GM18909 (cell line): ENCODE data around the gene RING1.

Experiments used
- ATAC-seq: cut with Tn5 transposase; IDR thresholded peaks from one replicate; pipeline ENCODE4 v1.9.1; 2021; ENCODE audit warnings: mild to moderate bottlenecking; ENCODE audit not compliant: unreplicated experiment, poor library complexity

Gene RING1

DNA sequence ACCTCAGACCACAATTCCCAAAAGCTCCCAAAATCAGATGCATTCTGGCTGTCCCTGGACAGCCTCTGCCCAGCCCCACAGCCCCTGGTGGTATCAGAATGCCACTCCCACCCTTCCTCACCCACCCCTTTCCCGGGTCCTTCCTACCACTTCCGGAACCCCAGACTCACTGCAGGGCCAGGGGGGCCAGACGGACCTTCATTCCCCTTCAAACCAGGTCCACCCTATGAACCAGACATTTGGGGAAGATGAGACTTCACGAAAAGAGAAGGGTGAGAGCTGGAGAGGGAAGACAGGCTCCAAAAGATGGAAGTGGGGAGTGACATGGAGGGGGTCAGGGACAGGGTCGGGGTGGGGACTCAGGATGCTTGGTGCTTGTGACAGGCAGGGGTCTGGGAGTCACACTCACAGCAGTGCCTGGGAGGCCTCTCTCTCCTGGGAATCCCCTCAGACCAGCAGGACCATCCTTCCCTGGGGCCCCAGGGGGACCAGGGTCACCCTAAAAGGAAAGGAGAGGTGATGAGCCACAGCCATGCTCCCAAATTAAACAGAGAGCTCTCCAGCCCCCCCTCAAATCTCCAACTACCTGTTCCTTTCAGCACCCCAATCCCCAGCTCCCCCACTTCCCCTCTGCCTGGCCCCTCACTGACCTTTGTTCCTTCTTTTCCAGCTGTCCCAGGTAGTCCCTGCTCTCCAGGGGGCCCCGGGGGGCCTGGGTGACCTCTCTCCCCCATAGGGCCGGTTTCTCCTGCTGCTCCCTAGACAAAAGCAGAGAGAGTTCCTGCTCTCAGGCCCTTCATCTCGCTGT is 36.2 kb upstream of the RING1 start:
- ATAC-seq, result no peak

- ATAC-seq, result no peak
Measured at GRCh38 chr6:33172688-33173534, 35.4 kb upstream of the RING1 start.

GRCh38 chr6:33173535-33174180 is 34.6 kb upstream of the RING1 start:
- no peak for ATAC-seq

DNA sequence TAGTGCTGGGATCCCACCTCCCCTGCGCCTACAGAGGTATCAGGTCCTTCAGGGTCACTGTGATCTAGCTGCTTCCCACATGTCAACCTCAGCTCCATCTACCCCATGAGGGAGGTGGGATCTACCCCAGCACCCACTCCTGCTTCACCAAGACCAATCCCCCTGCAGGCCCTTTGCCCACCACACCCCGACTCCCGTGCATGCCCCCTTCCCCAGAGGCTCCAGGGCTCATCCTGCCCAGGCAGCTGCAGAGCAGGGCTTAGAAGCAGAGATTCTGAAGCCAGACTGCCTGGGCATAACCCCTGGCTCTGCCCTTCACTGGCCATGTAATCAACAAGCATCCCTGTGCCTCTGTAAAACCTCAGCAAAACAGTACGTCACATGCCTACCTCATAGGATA is 33.5 kb upstream of the RING1 start:
- ATAC-seq, result no peak

- ATAC-seq, result no peak
Measured at GRCh38 chr6:33175436-33176069, 32.7 kb upstream of the RING1 start.

DNA sequence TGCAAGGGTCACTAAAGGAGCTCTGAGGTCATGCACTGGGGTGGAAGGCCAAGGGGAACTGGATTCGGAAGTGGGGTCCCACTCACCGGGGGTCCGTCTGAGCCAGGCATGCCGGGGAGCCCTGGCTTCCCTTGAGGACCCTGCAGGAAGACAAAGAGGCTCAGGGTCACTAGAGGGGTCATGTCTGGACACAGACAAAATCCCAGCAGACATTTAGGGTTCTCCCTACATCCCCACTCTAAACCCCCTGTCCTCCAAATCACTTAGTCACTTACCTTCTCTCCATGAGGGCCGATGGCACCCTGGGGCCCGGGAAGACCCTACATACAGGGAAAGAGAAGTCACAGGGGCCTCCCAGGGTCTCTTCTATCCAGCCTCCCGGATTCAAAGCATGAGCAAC is 31.4 kb upstream of the RING1 start:
- no peak for ATAC-seq

DNA sequence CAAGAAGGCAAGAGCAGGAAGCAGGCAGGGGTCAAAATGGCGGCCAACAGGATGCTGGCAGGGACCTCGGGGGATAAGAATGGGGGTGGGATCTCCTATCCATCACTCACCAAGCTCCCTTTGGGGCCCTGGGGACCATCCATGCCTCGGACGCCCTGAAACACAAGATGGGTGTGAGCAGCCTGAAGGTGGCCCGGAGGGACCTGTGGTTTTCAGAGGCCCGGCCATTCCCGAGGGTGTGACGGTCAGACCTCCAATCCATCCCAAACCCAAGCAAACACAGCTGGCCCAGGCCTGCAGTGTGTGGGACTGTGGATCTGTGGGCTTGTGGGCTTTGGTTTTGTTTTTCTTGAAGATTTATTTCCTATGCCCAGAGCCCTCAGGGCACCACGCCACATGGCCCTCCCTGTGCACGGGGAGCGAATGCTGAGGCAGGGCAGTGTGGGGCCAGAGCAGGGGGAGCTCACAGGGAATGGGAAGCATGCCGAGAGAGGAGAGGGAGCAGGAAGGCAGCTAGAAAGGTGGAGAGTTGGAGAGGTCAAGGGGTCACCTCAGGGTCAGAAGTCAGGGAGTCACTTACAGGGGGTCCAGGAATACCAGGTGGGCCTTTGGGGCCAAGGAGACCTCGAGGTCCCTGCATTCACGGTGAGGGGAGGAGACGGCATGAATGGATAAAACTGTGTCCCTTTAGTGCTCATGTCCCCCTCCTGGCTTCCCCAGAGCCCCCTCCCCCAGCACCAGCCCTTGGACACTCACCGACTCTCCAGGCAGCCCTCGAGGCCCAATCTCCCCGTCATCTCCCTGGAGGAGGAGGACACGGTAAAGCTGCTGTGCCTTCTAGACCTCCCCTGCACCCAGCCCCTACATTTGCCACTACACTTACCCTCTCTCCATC is 30.5 kb upstream of the RING1 start:
- no peak for ATAC-seq

- ATAC-seq, result no peak
Measured at GRCh38 chr6:33178755-33179475, 29.4 kb upstream of the RING1 start.

GRCh38 chr6:33181141-33181540 is 27.2 kb upstream of the RING1 start:
- no peak for ATAC-seq

DNA sequence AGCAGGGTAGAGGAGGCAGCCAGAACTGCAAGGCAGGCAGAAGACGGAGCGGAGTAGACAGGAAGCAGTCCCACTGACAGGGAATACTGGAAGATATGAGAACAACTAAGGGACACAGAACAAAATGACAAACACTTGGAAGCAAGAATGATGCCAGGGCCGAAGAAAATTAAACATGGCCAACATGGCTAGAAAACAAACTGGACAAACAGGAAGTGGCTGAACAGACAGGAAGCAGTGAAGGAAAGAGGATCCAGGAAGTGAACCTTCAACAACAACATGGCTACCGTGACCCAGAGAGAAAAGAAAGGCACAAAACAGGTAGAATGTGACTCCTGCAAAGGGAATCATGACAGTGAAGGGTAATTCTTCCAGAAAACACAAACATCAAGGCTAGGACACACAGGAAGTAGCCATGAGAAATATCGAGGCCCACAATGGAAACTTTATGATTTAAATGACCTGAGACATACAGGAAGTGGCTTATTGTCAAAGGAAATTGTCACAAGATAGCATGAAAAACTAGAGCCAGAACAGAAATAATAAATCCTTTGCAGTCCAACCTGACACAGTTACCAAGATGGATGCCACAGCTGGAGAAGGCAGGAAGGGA is 25.1 kb upstream of the RING1 start:
- no peak for ATAC-seq

DNA sequence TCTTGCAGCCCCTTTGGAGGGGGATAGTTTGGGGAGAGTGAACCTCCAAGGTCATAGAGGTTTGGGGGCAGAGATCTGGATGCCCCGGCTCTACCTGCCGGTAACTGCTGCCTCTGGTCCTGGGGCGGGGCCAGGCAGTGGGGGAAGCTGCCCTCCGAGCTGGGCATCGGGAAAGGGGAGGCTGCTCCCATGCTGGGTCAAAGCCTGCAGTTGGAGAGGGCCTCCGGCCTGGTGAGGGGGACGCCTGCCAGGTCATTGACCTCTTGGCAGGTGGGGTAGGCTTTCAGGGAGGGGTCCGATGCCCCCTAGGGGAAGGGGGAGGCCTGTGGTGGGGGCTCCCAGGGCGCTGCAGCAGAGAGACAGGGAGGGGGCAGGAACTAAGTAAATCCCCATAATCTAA is 23.1 kb upstream of the RING1 start:
- ATAC-seq, result no peak

- ATAC-seq, result no peak
Measured at GRCh38 chr6:33185654-33186187, 22.6 kb upstream of the RING1 start.

DNA sequence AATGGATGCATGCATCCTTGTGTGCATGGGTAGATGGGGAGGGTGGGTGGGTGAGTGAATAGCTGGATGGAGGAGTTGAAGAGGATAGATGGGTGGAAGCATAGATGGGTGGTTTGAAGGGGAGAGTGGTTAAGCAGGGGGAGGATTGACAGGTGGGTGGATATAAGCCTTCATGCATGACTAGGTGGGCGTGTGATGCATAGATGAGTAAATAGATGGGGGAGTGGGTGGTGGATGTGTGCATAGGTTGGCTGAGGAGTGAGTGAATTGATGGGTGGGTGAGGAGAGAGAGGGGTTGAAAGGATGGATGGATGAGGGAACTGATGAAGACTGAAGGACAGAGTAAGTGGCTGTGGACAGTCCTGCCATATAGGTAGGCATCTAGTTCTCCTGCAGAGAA is 20.5 kb upstream of the RING1 start:
- ATAC-seq, result no peak

DNA sequence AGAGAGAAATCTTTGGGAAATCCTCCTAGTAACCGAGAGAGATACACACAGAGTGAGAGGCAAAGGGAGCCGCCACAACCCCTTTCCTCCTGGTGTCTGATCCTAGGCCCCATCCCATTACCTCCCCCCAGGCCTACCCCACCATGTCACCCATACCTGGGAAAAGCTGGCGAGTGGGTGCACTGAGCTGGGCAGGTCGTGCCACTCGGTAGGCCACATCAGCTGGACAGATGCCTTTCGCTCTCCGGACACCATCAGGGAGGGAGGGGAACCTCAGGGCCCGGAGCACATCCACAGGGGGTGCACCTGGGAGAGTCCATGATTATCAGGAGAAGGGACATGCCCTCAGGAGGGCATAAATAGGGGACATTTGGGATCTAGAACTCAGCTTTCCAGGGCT is 19.1 kb upstream of the RING1 start:
- ATAC-seq, result no peak

- ATAC-seq, result no peak
Measured at GRCh38 chr6:33189625-33190448, 18.5 kb upstream of the RING1 start.

GRCh38 chr6:33190504-33191107 is 17.7 kb upstream of the RING1 start:
- ATAC-seq, result no peak
